Panc1 (cell line): ENCODE results near the gene GALNT10. TPM values are rescaled to one million over a fixed set of nuclear protein-coding genes. Genes with fewer than 3 reads are reported as not detected.

ENCODE experiments used
- ATAC-seq: fragments of 200-7000 bp; cut with Tn5 transposase; 2 replicates; pipeline ENCODE4 v1.9.1; 2020; ENCODE audit warnings: mild to moderate bottlenecking, moderate library complexity
- BruUV-seq: library from RNA; stranded (reverse); fragments of 400-500 nt; replicated peaks from 2 replicates; lab custom pipeline; 2021; lab: Mats Ljungman, UMichigan
- CTCF ChIA-PET: fragments of 300-600 bp; sonication (Branson Sonifier 250); formaldehyde crosslinking; loops from one replicate; lab custom pipeline; 2022; ENCODE audit warnings: antibody characterized with exemption; lab: Charles Lee
- POLR2A ChIA-PET: fragments of 300-600 bp; sonication (Branson Sonifier 250); formaldehyde crosslinking; loops from one replicate; lab custom pipeline; 2022; ENCODE audit warnings: antibody characterized with exemption; lab: Charles Lee
- DNase-seq: peaks from one replicate; pipeline ENCODE4 v3.0.0-alpha.2; 2010; ENCODE audit warnings: low read depth, low spot score
- H3K27ac ChIP-seq: 2 replicates; pipeline ENCODE4 v1.5.1; 2011; ENCODE audit warnings: mild to moderate bottlenecking, low read length, inconsistent platforms
- H3K27me3 ChIP-seq: fragments of 200-500 bp; sonication (Bioruptor generic); 2 replicates; pipeline ENCODE4 v1.6.0; 2014; ENCODE audit warnings: low read length, inconsistent platforms; ENCODE audit not compliant: control insufficient read depth, insufficient read depth
- H3K36me3 ChIP-seq: fragments of 200-500 bp; sonication (Bioruptor generic); 2 replicates; pipeline ENCODE4 v1.5.1; 2014; ENCODE audit warnings: inconsistent platforms, mild to moderate bottlenecking, low read length, moderate library complexity; ENCODE audit not compliant: control insufficient read depth, insufficient read depth
- H3K4me1 ChIP-seq: 2 replicates; pipeline ENCODE4 v1.5.1; 2011; ENCODE audit warnings: inconsistent platforms, mild to moderate bottlenecking, low read length, moderate library complexity; ENCODE audit not compliant: control insufficient read depth, insufficient read depth
- H3K4me3 ChIP-seq, 2 experiments: 2 replicates each; pipeline ENCODE4 v1.5.1; 2011 to 2012; ENCODE audit warnings: low read depth in 2 of 2, low read length in 2 of 2, mild to moderate bottlenecking in 2 of 2, inconsistent platforms in 1 of 2, moderate library complexity in 1 of 2
- H3K9me3 ChIP-seq: fragments of 200-500 bp; sonication (Bioruptor generic); 2 replicates; pipeline ENCODE4 v1.5.1; 2014; ENCODE audit warnings: low read depth, mild to moderate bottlenecking, inconsistent platforms, low read length, moderate library complexity; ENCODE audit not compliant: control insufficient read depth, insufficient read depth
- CTCF ChIP-seq: fragments of 450-650 bp; IDR thresholded peaks from 2 replicates; pipeline ENCODE4 v1.5.1; 2017; ENCODE audit warnings: mild to moderate bottlenecking
- POLR2AphosphoS5 ChIP-seq: IDR thresholded peaks from 2 replicates; pipeline ENCODE4 v1.6.1; 2012; ENCODE audit warnings: mild to moderate bottlenecking, low read depth, low read length, moderate library complexity
- SIN3A ChIP-seq: IDR thresholded peaks from 2 replicates; pipeline ENCODE4 v1.6.1; 2012; ENCODE audit warnings: low read depth, mild to moderate bottlenecking, low read length, moderate library complexity, borderline replicate concordance; ENCODE audit not compliant: insufficient read depth
- TCF7L2 ChIP-seq: IDR thresholded peaks from 2 replicates; pipeline ENCODE4 v1.6.1; 2011; ENCODE audit warnings: mild to moderate bottlenecking, low read depth, low read length, inconsistent platforms
- in situ Hi-C: cut with HindIII; loops from 2 replicates; pipeline ENCODE4 v1.10.0; 2016; ENCODE audit warnings: low sequenced_read_pairs, low pct_unique_long_range_greater_than_20kb
- intact Hi-C: fragments of 100-400 bp; cut with micrococcal nuclease; formaldehyde crosslinking; loops from one replicate; pipeline ENCODE4 v1.10.0; 2022; ENCODE audit not compliant: unreplicated experiment
- total RNA-seq: library from RNA; stranded (reverse); gene quantifications from one replicate; pipeline ENCODE4 v1.2.1, GENCODE V29; 2021; ENCODE audit not compliant: unreplicated experiment
- TF ChIP-seq, protein P1 (sequence below), 2 experiments: IDR thresholded peaks; 2 replicates each; pipeline ENCODE4 v1.6.1; 2011 to 2012; ENCODE audit warnings: low read depth in 2 of 2, control low read depth in 1 of 2, low read length in 1 of 2, mild to moderate bottlenecking in 1 of 2, moderate library complexity in 1 of 2; ENCODE audit not compliant: insufficient read depth in 1 of 2

The GALNT10 gene
- total RNA-seq, 1 experiment from 2014 or later: 50.5 TPM

GRCh38 chr5:154237946-154238345 lies 47.4 kb downstream of the GALNT10 start:
- BruUV-seq: no TSS peak
- Histone ChIP-seq H3K27me3 (no peaks in the 10 kb centered on the region), H3K27ac (no peak overlapping the region), H3K4me3 (no peak overlapping the region), H3K36me3 (no peaks in the 10 kb centered on the region), H3K4me1 (no peaks in the 10 kb centered on the region), H3K9me3 (no peaks in the 10 kb centered on the region)
- TF ChIP-seq, protein P1, sequence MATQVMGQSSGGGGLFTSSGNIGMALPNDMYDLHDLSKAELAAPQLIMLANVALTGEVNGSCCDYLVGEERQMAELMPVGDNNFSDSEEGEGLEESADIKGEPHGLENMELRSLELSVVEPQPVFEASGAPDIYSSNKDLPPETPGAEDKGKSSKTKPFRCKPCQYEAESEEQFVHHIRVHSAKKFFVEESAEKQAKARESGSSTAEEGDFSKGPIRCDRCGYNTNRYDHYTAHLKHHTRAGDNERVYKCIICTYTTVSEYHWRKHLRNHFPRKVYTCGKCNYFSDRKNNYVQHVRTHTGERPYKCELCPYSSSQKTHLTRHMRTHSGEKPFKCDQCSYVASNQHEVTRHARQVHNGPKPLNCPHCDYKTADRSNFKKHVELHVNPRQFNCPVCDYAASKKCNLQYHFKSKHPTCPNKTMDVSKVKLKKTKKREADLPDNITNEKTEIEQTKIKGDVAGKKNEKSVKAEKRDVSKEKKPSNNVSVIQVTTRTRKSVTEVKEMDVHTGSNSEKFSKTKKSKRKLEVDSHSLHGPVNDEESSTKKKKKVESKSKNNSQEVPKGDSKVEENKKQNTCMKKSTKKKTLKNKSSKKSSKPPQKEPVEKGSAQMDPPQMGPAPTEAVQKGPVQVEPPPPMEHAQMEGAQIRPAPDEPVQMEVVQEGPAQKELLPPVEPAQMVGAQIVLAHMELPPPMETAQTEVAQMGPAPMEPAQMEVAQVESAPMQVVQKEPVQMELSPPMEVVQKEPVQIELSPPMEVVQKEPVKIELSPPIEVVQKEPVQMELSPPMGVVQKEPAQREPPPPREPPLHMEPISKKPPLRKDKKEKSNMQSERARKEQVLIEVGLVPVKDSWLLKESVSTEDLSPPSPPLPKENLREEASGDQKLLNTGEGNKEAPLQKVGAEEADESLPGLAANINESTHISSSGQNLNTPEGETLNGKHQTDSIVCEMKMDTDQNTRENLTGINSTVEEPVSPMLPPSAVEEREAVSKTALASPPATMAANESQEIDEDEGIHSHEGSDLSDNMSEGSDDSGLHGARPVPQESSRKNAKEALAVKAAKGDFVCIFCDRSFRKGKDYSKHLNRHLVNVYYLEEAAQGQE (IDR thresholded peaks at IDR 0.05; ENCODE audit: insufficient read depth in 1 of 2, low read depth in 2 of 2, low read length in 1 of 2): no peak
- TF ChIP-seq CTCF (no peak), POLR2AphosphoS5 (no peak), SIN3A (no peak), TCF7L2 (no peak)
- ATAC-seq (no peak), DNase-seq (no peak)
- POLR2A ChIA-PET: no interaction called here
- in situ Hi-C loops (no loop called here), intact Hi-C loops (no loop called here)
- CTCF ChIA-PET: no interaction called here

- H3K4me1 ChIP-seq: no peaks in the 10 kb centered on the region
- in situ Hi-C loops (no loop called here), intact Hi-C loops (no loop called here)
- ATAC-seq (no peak), DNase-seq (no peak)
- POLR2A ChIA-PET: no interaction called here
- H3K4me3 ChIP-seq: no peak overlapping the region
- BruUV-seq: no TSS peak
- CTCF ChIA-PET: no interaction called here
- H3K27me3 ChIP-seq: no peaks in the 10 kb centered on the region
- no peaks in the 10 kb centered on the region for H3K36me3 ChIP-seq
- TF ChIP-seq TCF7L2 (no peak), SIN3A (no peak), CTCF (no peak), POLR2AphosphoS5 (no peak)
- TF ChIP-seq, protein P1 (IDR thresholded peaks at IDR 0.05; ENCODE audit: insufficient read depth in 1 of 2, low read depth in 2 of 2, low read length in 1 of 2): no peak
- no peak overlapping the region for H3K27ac ChIP-seq
- no peaks in the 10 kb centered on the region for H3K9me3 ChIP-seq
These were observed 48.4 kb downstream of the GALNT10 start for GRCh38 chr5:154238776-154239481.
